GM12878 (cell line): ENCODE measurements around the gene CD300A. TPM values are rescaled to one million over a fixed set of nuclear protein-coding genes. Genes with fewer than 3 reads are reported as not detected.

Source experiments
- BCL11A ChIP-seq: IDR thresholded peaks from 2 replicates; pipeline ENCODE4 v1.6.1; 2011; ENCODE audit warnings: low read depth, low read length
- BCLAF1 ChIP-seq: fragments of 450-650 bp; IDR thresholded peaks from 2 replicates; pipeline ENCODE4 v1.6.1; 2017; ENCODE audit warnings: antibody characterized with exemption, mild to moderate bottlenecking, moderate library complexity
- CUX1 ChIP-seq: IDR thresholded peaks from 2 replicates; pipeline ENCODE4 v1.6.1; 2012; ENCODE audit warnings: improper control_type of control experiment, low read depth, low read length; ENCODE audit not compliant: insufficient replicate concordance
- ESRRA ChIP-seq: IDR thresholded peaks from 2 replicates; pipeline ENCODE4 v1.6.1; 2012; ENCODE audit warnings: mild to moderate bottlenecking, low read length, improper control_type of control experiment
- HDAC2 ChIP-seq: fragments of 200-600 bp; sonication (generic); IDR thresholded peaks from 2 replicates; pipeline ENCODE4 v1.6.1; 2017
- PRDM15 ChIP-seq: fragments of 450-650 bp; formaldehyde crosslinking; IDR thresholded peaks from 2 replicates; pipeline ENCODE4 v1.4.0; 2020; ENCODE audit warnings: mild to moderate bottlenecking, moderate library complexity
- ZNF217 ChIP-seq: fragments of 450-650 bp; IDR thresholded peaks from 2 replicates; pipeline ENCODE4 v1.6.1; 2017; ENCODE audit warnings: antibody characterized with exemption, mild to moderate bottlenecking
- ZNF24 ChIP-seq: fragments of 450-650 bp; IDR thresholded peaks from 2 replicates; pipeline ENCODE4 v1.6.1; 2017; ENCODE audit warnings: antibody characterized with exemption, mild to moderate bottlenecking
- polyA plus RNA-seq, 11 experiments: library from polyadenylated mRNA; depleted of rRNA in 4 of 11; unstranded in 6 of 11; stranded (reverse) in 5 of 11; fragments of >200 nt; fragmentation: Nextera tagmentation in 4 of 11; fragmentation: Illumina TruSeq in 1 of 11; extraction: Ambion mirVana in 4 of 11; extraction: Trizol in 1 of 11; gene quantifications; 1 replicate in 1 of 11; 2 replicates in 10 of 11; pipeline versions ENCODE4 v1.2.1 to v1.2.3, GENCODE V29; 2011 to 2016; ENCODE audit warnings: inconsistent platforms in 2 of 11, missing spikeins in 2 of 11, low read depth in 1 of 11
- total RNA-seq, 4 experiments: library from RNA; depleted of rRNA in 3 of 4; stranded (reverse); fragments of >200 nt in 3 of 4; fragmentation: Illumina TruSeq in 1 of 4; extraction: Trizol in 1 of 4; gene quantifications; 2 replicates each; pipeline versions ENCODE4 v1.2.1 to v1.2.3, GENCODE V29; 2013 to 2021

CD300A gene
- total and polyA plus RNA-seq, 10 of the 15 experiments (the other 5 are each of a cell fraction or from before 2014, with no cell fraction given): 10.6 to 128 (median 36.1) TPM

GRCh38 chr17:74439691-74440567 is 26.5 kb upstream of the CD300A start (continued):
- TF ChIP-seq PRDM15 (CRISPR knock-in tag) (no peak), CUX1 (no peak), BCL11A (no peak), ESRRA (no peak), ZNF217 (no peak), HDAC2 (no peak), BCLAF1 (no peak), ZNF24 (no peak)
